SIG-M5 (cell line): ENCODE data around the gene RSRP1.
A peak's percentile ranks its signal among the peaks of the same experiment; 100 is the strongest.
"Not testable (repeated sequence)": the region's sequence is repeated elsewhere in the genome, so short reads cannot be mapped to it uniquely, and the experiment has no call there.

ENCODE experiments used
- DNase-seq: peaks from one replicate; lab custom pipeline; 2025; lab: John Stamatoyannopoulos, UW

RSRP1 gene, protein sequence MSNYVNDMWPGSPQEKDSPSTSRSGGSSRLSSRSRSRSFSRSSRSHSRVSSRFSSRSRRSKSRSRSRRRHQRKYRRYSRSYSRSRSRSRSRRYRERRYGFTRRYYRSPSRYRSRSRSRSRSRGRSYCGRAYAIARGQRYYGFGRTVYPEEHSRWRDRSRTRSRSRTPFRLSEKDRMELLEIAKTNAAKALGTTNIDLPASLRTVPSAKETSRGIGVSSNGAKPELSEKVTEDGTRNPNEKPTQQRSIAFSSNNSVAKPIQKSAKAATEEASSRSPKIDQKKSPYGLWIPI

DNA sequence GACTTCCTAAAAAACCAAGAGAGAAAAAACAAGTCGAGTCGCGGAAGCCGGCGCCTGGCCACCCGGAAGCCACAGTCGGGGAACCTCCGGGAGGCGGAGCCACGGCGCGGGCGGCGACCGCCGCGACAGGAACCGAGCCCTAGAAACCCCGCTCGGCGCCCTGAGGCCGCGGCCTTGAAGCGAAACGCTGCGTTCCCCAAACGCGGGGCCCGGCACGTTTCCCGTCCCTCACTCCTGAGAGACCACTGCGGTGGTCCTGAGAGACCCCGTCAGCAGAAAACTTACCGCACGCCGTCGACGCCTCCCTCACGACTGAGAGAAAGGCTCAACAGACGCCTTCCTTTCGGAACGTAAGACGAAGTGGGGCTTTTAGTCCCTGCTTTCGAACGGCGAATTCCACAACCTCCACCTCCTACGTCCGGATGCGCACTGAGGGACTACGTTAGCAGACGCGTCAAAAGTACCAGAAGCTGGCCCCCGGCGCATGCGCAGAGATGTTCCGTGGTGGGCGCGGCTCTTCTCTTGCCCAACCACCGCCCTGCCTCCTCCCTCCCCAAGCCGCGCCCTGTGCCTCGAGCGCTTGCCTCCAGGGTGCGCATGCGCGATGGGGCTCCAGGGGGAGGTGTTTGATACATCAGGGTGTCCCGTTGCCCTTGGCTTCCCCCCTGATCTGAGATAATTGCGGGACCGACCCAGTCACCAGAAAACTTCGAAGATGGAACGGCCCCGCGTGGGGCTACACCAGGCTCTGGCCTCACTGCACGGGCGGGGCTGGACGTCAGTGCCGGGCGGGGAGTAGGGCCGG, at the start of gene RSRP1:
TSS of gene RSRP1 (minus strand) at position 431 of the 805 bp plus-strand sequence. CDS start 491 bp downstream, outside the sequence.
- DNase-seq, result peak; percentile 70

DNA sequence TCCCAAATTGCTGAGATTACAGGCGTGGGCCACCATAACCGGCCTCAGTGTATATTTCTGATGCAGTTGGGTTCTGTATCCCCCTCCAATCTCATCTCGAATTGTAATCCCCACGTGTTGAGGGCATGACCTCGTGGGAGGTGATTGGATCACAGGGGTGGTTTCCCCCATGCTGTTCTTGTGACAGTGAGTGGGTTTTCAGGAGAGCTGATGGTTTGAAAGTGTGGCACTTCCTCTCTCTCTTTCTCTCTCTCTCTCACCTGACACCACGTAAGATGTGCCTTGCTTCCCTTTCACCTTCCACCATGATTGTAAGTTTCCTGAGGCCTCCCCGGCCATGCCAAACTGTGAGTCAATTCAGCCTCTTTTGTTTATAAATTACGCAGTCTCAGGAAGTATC, 49.2 kb upstream of the RSRP1 start:
- not testable (repeated sequence) for DNase-seq

DNA sequence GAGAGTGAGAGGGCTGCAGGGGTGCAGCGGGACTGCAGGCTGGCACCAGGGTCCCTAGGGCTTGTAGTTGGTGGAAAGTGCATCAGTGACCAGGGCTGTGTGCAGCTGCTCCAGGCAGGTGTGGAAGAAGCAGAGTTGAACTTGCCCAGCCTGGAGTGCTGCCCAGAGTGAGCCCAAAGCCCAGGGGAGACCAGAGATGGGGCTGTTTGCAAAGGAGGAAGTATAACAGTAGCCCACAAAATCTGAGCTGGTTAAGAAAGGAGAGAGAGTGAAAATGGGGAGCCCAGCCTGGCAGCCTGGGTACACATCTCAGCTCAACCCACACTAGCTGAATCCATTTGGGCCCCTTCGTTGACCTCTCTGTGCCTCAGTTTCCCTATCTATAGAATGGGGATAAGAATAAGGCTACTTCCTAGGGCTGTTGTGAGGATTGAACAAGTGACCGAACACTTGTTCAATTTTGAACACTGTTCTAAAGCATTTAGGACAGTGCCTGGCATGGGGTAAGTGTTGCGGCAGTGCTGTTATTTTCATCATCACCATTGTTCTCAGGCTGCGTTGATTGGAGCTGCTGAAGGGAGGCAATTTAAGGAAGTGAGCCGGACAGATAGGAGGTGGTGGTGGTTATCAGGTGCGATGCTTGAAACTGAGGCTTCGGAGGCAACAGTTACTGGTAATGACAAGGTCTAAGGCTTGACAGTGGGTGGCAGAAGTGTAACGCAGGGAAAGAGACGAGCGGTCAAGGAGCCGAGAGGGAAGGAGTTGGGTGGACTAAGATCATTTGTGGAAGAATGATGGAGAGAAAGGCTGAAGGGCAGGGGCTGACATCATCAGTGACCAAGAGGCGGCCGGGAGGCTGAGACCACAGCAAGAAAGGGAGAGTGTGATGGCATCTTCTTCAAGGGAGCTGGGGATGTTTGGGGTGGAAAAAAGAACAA, 47.9 kb upstream of the RSRP1 start:
- not testable (repeated sequence) for DNase-seq

DNA sequence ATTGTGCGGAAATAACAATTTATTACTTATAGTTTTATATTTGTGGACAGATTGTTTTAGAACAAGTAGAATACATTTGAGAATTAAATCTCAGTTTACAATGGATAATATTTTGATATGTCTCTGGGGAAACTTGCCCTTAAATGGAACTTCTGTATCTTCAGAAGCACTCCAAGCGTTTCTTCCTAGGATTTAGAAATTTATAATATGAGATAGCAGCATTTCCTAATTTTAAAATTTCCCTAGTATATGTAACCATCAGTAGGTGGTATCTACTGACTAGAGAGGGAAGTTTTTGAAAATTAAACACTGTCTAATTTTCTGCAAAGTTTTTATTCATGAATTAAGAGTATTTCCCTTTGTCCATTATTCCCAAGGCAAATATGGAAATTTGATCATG, 46.2 kb upstream of the RSRP1 start:
- not testable (repeated sequence) for DNase-seq

DNA sequence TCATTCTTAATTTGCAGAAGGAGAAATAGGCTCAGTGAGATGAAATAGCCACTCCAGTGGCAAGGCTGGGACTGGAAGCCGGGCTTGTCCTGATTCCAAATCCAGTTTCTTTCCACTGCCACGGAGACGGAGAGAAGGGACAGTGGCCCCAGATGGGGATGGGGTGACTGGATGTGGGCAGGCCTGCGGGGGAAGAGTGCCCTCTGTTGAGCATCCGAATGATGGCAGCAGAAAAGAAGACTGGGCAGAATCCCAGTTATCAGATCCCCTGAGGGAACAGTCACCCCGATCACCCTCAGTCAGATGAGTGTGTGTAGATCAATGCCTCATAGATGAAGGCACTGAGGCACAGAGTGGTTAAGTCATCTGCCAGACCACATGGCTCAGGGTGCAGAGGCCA, 42.8 kb upstream of the RSRP1 start:
- DNase-seq, result not testable (repeated sequence)

DNA sequence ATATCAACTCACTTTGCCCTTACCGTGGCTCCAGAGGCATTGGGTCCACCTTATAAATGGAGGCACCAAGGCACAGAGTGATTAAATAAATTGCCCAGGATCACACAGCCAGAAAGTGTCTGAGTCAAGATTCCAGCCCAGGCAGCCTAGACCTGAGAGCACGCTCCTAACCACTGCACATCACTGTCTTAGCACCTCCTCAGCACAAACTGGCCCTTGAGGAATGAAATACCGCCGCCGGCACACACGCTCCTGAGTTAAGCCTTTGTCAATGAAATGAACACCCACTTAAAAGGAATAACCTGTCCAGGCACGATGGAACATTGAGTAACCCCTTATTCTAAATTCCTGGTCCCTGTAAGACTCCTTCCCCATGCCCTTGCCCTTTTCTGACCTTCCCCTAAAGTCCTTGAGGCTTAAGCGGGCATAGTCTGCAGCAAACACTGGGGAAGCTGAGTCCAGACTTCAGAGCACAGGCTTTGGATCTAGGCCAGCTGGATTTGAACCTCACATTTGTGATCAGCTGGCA, 41.4 kb upstream of the RSRP1 start:
- not testable (repeated sequence) for DNase-seq

DNA sequence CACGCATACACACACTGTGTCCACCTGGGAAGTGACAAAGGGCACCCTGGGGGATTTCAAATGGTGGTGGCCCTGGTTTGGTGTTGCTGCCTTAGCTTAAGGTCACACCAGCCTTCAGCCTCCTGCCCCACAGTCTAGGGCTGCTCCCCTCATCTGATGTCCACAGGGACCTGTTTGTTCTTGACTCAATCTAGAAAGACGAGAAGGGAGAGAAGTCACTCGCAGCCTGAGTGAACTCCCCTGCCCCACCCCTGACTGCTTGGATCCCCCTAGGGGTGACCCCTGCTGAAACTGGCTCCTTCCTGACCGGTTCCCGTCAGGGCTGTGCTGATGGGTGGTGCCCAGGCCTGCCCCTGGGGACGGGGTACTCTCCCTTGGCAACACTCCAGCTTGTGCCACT, 39.9 kb upstream of the RSRP1 start:
- DNase-seq, result not testable (repeated sequence)

DNA sequence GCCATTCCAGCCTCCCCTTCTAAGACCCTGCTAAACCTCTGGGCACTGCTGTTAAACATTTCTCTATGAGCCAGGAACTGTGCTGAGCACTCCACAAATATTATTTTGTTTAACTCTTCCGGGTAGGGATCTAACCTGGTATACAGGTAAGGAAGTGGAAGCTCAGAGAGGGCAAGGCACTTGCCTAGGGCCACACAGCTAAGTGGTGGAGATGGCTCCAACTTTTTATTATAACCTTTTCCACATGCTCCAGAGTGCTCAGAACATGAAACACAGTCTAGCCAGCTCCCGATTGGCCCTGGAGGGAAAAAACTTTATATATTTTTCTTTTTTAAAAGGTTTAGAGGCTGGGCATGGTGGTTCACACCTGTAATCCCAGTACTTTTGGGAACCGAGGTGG, 38.6 kb upstream of the RSRP1 start:
- DNase-seq, result not testable (repeated sequence)

DNA sequence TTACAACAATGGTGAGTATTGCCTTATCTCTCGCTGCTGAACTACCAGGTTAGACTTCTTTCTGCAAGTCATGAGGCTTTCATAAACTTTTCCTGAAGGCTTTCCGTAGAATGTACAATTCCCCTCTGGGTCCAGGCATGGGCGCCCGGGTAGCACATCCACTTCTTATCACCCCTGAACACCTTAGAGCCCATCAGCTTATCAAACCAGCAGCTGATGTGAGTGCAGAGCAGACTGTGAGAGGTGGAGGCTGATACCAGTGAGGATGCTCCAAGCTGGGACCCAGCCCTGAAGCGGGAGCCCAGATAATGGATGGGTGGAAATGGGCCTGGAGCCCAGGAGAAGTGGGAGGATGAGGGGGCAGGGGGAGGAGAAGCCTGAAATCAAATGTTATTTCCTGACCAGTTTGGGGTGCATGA, 32.4 kb upstream of the RSRP1 start:
- DNase-seq, result not testable (repeated sequence)

DNA sequence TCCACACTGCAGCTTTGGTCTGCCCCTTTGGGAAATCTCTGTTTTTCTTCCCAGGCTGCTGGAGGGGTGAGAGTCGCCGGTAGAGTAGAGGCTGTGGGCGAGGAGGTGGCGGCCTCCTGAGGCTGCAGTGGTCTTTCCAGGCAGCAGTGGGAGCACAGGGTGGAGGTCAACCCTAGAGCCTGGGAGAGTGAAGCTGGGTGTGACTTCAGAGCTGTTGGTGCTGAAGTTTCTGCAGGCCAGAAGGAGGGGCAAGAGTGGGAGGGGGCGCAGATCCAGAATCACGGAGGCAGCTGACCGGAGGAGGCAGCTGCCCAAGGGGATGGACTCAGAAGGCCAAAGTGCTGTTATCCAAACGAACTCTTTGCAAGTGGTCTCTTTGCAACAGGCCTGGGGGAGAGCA, 31.5 kb upstream of the RSRP1 start:
- not testable (repeated sequence) for DNase-seq

DNA sequence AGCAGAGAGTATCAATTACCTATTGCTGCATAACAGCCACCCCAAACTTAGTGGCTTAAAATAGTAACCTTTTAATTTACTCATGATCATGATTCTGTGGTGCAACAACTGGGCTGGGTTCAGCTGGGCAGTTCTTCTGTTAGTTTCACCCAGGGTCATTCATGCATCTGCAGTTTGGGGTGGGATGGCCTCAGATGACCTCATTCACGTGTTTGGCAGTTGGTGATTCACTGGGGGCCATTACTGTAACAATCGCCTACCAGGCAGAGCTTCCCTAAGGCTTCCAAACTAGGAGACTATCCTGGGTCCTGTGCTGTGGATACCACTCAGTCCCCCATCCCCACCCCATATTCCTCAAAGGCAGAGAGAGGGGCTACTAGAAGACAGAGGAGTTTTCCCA, 31.1 kb upstream of the RSRP1 start:
- DNase-seq, result not testable (repeated sequence)

DNA sequence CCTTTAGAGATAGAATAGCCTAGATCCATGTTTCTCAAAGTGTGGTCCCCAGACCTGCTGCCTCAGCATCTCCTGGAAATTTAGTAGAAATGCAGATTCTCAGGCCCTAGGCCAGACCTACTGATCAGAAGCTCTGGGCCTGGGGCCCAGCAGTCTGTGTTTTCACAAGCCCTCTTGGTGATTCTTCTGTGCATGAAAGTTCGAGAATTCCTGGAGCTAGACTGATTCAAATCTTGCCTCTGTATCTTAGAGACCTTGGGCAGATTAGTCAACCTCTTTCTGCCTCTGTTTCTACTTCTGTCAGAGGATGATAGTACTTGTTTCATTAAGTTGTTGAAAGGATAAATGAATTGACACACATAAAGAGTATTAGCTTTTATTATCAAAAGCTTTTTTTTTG, 30.0 kb upstream of the RSRP1 start:
- DNase-seq, result not testable (repeated sequence)

DNA sequence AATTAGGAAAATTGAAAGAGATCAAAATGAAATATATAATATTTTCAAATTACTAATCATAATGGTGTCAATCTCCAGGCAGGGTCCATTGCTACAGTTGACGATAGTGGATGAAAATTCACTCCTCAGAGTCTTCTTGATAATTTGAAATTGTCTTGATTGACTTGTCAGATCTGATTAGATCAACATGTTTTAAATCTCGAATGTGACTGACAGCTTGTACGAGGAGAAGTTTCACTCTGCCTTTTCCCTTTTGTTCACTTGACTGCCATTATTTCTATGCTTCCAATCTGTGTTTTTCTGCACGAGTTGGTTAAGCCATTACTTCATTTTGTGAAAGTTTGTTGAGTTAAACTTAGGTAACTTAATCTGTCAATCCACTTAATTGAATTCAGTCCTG, 28.4 kb upstream of the RSRP1 start:
- DNase-seq, result not testable (repeated sequence)

DNA sequence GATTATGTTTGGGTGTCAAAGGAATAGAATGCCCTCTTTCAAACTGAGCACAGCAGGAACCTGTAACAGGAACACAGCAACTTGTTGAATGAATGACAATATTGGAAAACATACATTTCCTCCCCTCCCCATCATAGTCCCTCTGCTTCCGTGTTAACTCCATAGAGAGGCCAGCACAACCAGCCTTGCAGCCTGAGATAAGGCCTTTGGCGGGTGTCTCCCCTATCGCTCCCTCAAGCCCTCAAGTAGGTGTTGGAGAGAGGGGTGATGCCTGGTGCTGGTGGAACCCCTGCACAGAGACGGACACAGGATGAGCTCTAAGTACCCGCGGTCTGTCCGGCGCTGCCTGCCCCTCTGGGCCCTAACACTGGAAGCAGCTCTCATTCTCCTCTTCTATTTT, 25.0 kb upstream of the RSRP1 start, which contains the start of gene RHD:
TSS of gene RHD (plus strand) at position 272 of the 400 bp plus-strand sequence. CDS start at position 311, 39 bp downstream.
- not testable (repeated sequence) for DNase-seq

DNA sequence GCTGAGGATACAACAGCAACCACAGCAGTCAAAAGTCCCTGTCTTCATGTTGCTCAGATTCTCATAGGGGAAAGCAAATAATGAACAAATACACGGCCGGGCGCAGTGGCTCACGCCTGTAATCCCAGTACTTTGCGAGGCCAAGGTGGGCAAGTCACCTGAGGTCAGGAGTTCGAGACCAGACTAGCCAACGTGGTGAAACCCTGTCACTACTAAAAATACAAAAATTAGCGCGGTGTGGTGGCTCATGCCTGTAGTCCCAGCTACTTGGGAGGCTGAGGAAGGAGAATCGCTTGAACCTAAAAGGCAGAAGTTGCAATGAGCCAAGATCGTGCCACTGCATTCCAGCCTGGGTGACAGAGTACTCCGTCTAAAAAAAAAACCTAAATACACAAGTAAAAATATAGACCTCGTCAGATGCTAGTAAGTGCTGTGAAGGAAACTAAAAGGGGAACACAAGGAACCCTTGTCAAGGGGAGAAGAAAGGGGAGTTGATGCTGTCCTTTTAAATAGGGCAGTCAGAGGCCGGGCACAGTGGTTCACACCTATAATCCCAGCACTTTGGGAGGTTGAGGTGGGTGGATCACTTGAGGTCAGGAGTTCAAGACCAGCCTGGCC, 21.0 kb upstream of the RSRP1 start:
- not testable (repeated sequence) for DNase-seq

DNA sequence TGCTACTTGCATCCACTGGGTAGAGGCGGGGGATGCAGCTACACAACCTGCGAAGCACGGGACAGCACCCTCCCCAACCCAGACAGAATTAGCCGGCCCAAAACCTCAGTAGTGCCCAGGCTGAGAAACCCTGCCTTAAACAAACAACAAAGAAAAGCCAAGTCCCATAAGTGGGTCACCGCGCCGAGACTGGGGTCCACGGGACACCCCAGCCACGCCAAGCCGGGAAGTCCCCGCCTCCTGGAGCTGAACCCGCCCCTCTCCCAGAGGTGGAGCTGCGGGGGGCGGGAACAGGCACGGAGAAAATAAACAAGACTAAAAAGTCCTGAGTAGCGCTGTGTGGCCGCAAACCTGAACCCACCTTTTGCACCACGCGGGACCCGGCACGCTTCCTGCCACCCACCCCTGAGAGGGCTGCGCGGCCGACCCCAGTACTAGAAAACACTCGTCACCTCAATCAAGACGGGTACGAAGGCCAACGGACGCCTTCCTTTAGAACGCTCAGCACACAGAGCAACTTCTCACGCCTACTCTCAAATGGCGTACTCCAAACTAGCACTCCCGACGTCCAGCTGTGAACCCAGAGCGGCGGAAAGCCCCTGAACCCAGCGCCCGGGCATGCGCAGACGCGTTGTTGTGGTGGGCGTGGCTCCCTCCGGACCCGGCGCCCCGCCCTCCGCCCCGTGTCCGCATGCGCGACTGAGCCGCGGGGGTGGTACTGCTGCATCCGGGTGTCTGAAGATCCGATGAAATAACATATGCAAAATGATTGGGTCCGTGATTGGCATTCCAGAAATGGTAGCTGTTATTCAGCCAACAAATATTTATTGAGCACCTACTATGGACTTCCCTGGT, 20.3 kb upstream of the RSRP1 start:
- DNase-seq, result not testable (repeated sequence)

DNA sequence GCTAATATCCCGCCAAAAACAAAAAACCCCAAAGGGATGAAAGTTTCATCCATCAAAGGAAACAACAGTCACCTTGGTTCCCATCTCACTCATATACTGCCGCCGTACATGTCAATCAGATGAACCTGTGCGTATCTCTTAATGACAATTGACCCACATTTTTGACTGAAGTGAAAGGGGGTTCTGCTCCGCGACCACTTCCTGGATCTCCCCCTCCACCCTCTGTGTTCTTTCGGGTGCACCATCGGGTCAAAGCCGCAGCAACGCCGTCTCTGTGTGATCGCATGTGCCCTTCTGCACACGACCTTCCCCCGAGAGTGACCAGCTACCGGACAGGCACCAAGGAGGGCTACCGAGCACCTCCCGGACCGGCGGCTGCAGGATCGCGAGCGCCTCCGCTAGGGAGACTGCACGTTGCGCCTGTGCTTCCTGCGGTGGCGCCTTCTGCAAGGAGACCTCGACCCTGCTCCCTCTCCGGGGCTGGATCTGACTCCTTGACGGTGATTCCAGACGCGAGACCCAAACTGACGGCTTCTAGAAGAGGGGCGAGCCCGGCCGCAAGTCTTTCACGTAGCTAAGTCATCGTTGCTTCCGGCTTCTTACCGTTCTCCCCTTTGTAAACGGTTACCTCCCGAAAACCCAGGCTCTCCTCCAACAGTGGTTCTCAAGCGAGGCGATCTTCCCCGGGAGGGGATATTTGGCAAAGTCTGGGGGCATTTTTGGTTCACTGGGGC, 19.5 kb upstream of the RSRP1 start:
- not testable (repeated sequence) for DNase-seq

DNA sequence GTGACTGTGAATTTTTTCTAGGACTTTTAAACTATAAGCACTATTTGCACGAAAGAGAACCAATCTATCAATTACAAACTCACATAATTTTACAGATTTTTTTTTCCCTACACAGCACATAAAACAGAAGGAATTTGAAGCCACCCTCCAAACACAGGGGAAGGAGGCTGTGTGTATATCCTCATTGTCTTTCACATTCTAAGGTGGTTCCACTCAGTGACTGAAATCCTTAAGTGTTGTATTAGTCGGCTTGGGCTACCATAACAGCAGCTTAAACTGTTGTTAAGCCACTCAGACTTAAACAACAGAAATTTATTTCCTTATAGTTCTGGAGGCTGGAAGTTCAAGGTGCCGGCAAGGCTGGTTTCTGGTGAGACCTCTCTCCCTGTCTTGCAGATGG, 13.1 kb upstream of the RSRP1 start:
- DNase-seq, result not testable (repeated sequence)

DNA sequence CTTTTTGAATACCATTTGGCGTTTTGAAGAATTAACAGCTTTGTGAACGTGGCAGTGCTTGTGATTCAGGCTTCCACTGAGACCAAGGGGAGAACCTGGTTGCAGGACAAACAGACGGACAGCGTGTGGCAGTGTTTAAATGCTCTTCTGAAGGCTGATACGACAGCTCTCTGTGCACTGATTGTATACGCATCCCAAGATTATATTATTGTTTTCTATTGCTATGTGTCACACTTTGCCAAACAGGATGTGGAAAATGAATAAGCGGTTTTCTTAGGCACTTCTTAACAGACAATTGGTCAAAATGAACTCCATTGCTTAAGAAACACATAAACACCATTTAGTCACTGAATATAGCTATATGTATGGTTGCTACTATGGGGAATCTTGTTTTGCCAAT, 12.6 kb upstream of the RSRP1 start:
- not testable (repeated sequence) for DNase-seq

DNA sequence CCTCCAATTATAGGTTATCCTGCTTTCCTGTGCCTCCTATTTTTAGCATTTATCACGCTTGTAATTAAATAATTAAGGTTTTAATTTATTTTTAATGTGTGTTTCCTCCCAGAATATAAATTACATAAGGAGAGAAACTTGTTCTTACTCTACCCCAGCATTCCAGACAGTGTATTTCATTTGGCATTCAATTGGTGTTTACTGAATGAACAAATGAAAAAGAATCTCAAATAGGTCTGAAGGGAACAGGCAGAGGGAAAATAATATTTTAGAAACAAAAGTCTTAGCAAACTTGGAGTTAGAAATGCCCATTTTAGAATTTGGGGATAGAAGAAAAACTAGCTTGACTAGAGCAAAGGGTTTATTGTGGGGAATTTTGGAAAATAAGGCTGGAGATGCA, 9.9 kb upstream of the RSRP1 start:
- no peak for DNase-seq
